ENCODE data around the gene DRD3. TPM values are rescaled to one million over a fixed set of nuclear protein-coding genes. Genes with fewer than 3 reads are reported as not detected.

Gene DRD3
- total RNA-seq, 2 experiments from 2014 or later = not detected

GRCh38 chr3:114176487-114176886 lies 2.4 kb downstream of the DRD3 start:
- ChIA-PET CTCF (no interaction called here), POLR2A (no interaction called here)
- H3K4me3 Mint-ChIP-seq = no peak overlapping the region
- no peak for TF ChIP-seq CTCF (IDR thresholded peaks at IDR 0.05)
- DNase-seq (no peak), ATAC-seq (no peak)
- H3K27me3 Mint-ChIP-seq = no peaks in the 10 kb centered on the region
- peaks cover 5% of the 10 kb centered on the region for H3K4me1 Mint-ChIP-seq (ENCODE audit: low read depth)
- H3K36me3 Mint-ChIP-seq (ENCODE audit: low read depth) = no peaks in the 10 kb centered on the region
- intact Hi-C loops (cut with micrococcal nuclease) = no loop called here
- H3K27ac Mint-ChIP-seq = no peak overlapping the region
- H3K9me3 Mint-ChIP-seq = no peaks in the 10 kb centered on the region

- POLR2A ChIA-PET = no interaction called here
- intact Hi-C loops (cut with micrococcal nuclease) = no loop called here
- no peaks in the 10 kb centered on the region for H3K27me3 Mint-ChIP-seq
- TF ChIP-seq CTCF (IDR thresholded peaks at IDR 0.05) = no peak
- no peak overlapping the region for H3K27ac Mint-ChIP-seq
- CTCF ChIA-PET = interaction anchor here (1.0 to 1.3 kb wide), 2 partner anchors 20 to 22 kb away, joined by 3 to 4 read pairs; no protein-coding TSS in a partner anchor
- no peaks in the 10 kb centered on the region for H3K9me3 Mint-ChIP-seq
- H3K36me3 Mint-ChIP-seq (ENCODE audit: low read depth) = no peaks in the 10 kb centered on the region
- peaks cover 5% of the 10 kb centered on the region for H3K4me1 Mint-ChIP-seq (ENCODE audit: low read depth)
- DNase-seq (no peak), ATAC-seq (no peak)
- H3K4me3 Mint-ChIP-seq = no peak overlapping the region
Measured at GRCh38 chr3:114175204-114175987, 3.5 kb downstream of the DRD3 start.

GRCh38 chr3:114171677-114172076 lies 7.2 kb downstream of the DRD3 start:
- H3K4me1 Mint-ChIP-seq (ENCODE audit: low read depth) = peaks cover 3% of the 10 kb centered on the region
- intact Hi-C loops (cut with micrococcal nuclease) = no loop called here
- ChIA-PET CTCF (no interaction called here), POLR2A (no interaction called here)
- no peak overlapping the region for H3K27ac Mint-ChIP-seq
- H3K36me3 Mint-ChIP-seq (ENCODE audit: low read depth) = no peaks in the 10 kb centered on the region
- H3K27me3 Mint-ChIP-seq = peaks cover 2% of the 10 kb centered on the region
- no peak overlapping the region for H3K4me3 Mint-ChIP-seq
- H3K9me3 Mint-ChIP-seq = no peaks in the 10 kb centered on the region
- no peak for TF ChIP-seq CTCF (IDR thresholded peaks at IDR 0.05)
- no peak for DNase-seq
- no peak for ATAC-seq

- POLR2A ChIA-PET = no interaction called here
- no peak for TF ChIP-seq CTCF (IDR thresholded peaks at IDR 0.05)
- H3K27me3 Mint-ChIP-seq = peaks cover 2% of the 10 kb centered on the region
- no peak overlapping the region for H3K27ac Mint-ChIP-seq
- no peaks in the 10 kb centered on the region for H3K9me3 Mint-ChIP-seq
- no peak for DNase-seq
- intact Hi-C loops (cut with micrococcal nuclease) = no loop called here
- H3K4me3 Mint-ChIP-seq = no peak overlapping the region
- no peak for ATAC-seq
- no peaks in the 10 kb centered on the region for H3K36me3 Mint-ChIP-seq (ENCODE audit: low read depth)
- CTCF ChIA-PET = interaction anchor here (0.9 to 1.4 kb wide), 9 partner anchors 9 to 36 kb away, joined by 3 to 9 read pairs (median 3); no protein-coding TSS in a partner anchor
- H3K4me1 Mint-ChIP-seq (ENCODE audit: low read depth) = no peaks in the 10 kb centered on the region
Measured at GRCh38 chr3:114168150-114168549, 10.7 kb downstream of the DRD3 start.

GRCh38 chr3:114157321-114157720 lies 21.5 kb downstream of the DRD3 start:
- no peak overlapping the region for H3K27ac Mint-ChIP-seq
- H3K36me3 Mint-ChIP-seq (ENCODE audit: low read depth) = no peaks in the 10 kb centered on the region
- peaks cover 1% of the 10 kb centered on the region for H3K27me3 Mint-ChIP-seq
- intact Hi-C loops (cut with micrococcal nuclease) = no loop called here
- no peak overlapping the region for H3K4me3 Mint-ChIP-seq
- no peaks in the 10 kb centered on the region for H3K9me3 Mint-ChIP-seq
- CTCF ChIA-PET = interaction anchor here (2.2 kb wide), 1 partner anchor 13 kb away, joined by 6 read pairs; no protein-coding TSS in a partner anchor
- no peak for TF ChIP-seq CTCF (IDR thresholded peaks at IDR 0.05)
- no peak for DNase-seq
- peaks cover 9% of the 10 kb centered on the region for H3K4me1 Mint-ChIP-seq (ENCODE audit: low read depth)
- POLR2A ChIA-PET = interaction anchor here (0.7 kb wide), 1 partner anchor 97 kb away, joined by 3 read pairs; no protein-coding TSS in a partner anchor
- ATAC-seq = no peak
